Measurements from ENCODE around the gene CNN2.
A peak's percentile ranks its signal among the peaks of the same experiment; 100 is the strongest.

Gene CNN2

DNA sequence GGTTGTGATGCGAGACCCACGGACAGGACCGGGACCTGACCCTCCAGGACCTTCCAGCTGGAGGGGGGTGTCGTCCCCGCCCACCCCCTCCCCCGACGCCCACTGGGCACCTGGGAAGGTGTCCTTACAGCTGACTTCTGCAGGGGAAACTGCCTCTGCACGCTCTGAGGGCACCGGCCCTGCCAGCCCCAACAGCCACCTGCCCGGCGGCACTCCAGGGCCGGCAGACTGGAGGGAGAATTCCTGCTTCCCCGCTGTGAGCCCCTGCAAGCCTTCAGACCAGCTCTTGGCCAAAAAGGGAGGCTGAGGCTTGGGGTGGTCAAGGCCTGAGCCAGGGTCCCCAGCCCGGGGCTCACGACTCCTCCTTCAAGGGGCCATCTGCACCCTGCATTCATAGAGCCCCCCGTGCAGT lies 1.2 kb downstream of the CNN2 start:
- peak in 1 of 4 experiments; percentile 36 for DNase-seq

DNA sequence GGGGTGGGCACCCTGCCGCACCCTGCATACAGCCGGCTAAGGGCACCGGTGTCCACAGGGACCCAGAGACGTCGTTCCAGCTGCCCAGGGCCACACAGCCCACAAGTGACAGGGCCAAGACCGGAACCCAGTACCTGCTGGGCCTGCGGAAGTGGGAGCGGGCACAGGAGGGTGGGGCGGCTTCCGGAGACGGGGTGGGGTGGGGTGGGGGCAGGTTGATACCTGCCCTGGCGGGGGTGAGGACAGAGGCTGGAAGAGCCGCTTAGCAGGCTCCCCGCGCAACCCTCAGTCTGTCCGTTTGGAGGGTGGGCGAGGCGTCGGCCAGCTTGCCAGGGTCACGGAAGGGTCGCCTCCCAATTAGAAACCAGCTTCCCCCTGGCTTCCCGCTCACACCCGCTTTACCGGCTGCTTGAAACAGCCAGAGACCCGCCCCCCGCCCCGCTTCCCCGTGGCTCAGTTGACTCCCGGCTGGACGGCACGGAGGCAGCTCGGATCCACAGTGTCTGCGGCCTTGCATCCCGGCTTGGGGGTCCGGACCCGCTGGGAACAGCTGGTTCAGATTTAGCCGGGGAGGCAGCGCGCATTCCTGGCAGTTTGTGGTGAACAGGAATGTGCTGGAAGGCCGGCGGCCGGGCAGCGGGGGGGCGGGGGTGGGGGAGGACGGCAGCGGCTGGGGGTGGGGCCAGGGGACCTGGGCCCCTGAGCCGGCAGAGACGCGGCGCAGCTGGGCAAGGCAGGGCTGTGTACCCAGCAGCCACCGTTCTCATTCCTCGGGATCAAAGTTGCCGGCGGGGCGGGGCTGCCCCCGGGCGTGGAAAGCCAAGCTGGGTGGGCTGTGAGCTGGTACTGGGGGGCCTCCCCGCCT lies 1.9 kb downstream of the CNN2 start:
- peak; percentile 30 to 70 (median 52) for DNase-seq

GRCh38 chr19:1032264-1032867 lies 6.0 kb downstream of the CNN2 start:
- DNase-seq: no peak

GRCh38 chr19:1035998-1036621 lies 9.7 kb downstream of the CNN2 start:
- DNase-seq: no peak

GRCh38 chr19:1037621-1038064 lies 11.2 kb downstream of the CNN2 start:
- DNase-seq: peak in 2 of 4 experiments; percentile 18 to 26

GRCh38 chr19:1038978-1039645 lies 12.7 kb downstream of the CNN2 start:
- no peak for DNase-seq

GRCh38 chr19:1039646-1040475 lies 13.5 kb downstream of the CNN2 start, which contains the start of gene ABCA7:
TSS of gene ABCA7 (plus strand) at chr19:1040107. CDS start at chr19:1041362, 1,255 bp downstream.
- DNase-seq: peak; percentile 97 to 99 (median 98)

- peak; percentile 88 to 94 (median 91) for DNase-seq
Observed at GRCh38 chr19:1040476-1041271, 14.3 kb downstream of the CNN2 start.

DNA sequence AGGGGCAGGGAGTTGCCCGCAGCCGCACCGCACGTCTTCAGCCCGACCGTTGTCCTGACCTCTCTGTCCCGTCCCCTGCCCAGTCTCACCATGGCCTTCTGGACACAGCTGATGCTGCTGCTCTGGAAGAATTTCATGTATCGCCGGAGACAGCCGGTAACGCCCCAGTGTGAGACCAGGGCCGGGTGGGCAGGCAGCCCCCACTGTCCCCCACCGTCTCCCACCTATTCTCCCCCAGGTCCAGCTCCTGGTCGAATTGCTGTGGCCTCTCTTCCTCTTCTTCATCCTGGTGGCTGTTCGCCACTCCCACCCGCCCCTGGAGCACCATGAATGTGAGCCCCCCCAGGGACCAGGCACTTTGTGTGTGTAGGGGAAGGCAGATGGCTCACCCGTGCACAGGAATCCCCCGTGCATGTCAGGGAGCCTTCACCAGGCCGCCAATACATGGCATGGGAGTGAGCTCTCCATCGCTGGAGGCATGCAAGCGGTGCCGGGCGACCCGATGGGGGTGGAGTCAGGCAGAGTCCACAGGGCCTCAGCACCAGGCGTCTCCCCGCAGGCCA lies 14.9 kb downstream of the CNN2 start:
- no peak for DNase-seq

DNA sequence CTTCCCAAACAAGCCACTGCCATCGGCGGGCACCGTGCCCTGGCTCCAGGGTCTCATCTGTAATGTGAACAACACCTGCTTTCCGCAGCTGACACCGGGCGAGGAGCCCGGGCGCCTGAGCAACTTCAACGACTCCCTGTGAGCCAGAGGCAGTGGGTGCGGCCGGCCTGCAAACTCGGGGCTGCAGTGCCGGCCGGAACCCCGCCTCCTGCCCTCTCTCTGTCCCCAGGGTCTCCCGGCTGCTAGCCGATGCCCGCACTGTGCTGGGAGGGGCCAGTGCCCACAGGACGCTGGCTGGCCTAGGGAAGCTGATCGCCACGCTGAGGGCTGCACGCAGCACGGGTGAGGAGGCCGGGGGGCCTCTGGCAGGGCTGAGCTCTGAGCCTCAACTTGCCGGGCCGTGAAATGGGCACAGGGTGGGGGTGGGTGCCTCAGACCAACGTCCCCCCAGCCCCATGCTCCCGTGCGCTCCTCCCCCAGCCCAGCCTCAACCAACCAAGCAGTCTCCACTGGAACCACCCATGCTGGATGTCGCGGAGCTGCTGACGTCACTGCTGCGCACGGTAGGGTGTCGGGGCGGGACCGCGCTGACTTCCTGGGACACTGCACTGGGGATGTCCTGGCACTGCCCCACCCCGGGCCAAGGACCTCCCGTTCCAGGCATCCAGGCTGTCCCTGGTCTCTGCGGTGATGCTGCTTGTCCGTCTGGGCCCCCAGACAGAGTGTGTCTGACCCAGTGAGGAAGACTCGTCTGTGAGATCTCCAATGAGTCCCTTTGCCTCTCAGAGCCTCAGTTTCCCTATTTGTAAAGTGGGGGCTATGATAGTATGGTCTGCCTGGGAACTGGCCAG lies 15.7 kb downstream of the CNN2 start:
- DNase-seq: no peak

DNA sequence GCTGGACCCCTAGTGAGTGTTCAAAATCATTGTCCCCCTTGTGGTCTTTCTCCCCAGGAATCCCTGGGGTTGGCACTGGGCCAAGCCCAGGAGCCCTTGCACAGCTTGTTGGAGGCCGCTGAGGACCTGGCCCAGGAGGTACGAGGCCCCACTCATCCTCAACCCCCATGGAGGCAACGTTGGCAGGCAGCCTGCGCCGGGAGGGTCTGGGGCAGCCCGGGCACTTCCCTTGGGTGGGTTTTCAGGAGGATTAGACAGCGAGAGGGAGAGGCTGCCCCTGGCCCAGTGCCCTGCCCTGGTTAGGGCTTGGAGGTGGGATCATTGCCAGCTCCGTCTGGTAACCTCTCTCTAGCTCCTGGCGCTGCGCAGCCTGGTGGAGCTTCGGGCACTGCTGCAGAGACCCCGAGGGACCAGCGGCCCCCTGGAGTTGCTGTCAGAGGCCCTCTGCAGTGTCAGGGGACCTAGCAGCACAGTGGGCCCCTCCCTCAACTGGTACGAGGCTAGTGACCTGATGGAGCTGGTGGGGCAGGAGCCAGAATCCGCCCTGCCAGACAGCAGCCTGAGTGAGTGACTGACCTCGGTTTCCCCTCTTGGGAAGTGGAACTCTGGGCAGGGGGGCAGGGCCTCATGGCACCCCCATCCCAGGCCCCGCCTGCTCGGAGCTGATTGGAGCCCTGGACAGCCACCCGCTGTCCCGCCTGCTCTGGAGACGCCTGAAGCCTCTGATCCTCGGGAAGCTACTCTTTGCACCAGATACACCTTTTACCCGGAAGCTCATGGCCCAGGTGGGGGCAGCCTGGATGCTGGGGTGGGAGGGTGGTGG lies 16.5 kb downstream of the CNN2 start:
- no peak for DNase-seq

- DNase-seq: peak in 2 of 4 experiments; percentile 45 to 52
Observed at GRCh38 chr19:1045247-1045603, 18.8 kb downstream of the CNN2 start.

DNA sequence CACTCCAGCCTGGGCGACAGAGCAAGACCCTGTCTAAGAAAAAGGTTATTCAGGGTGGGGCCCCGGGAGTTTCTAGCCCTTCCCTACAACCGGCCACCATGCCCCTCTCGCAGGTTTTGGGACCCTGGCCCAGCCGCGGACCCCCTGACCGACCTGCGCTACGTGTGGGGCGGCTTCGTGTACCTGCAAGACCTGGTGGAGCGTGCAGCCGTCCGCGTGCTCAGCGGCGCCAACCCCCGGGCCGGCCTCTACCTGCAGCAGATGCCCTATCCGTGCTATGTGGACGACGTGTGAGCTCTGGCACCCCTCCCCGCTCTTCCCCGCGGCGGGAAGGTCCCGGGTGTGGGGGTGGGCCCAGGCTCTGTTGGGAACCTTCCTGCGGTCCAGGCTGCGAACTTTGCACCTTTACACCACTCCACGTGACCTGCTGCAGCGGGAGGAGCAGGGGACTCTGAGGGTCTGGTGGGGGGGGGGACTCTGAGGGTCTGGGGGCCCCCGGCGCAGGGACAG lies 19.8 kb downstream of the CNN2 start:
- no peak for DNase-seq

- DNase-seq: no peak
Observed at GRCh38 chr19:1046836-1047695, 20.7 kb downstream of the CNN2 start.

DNA sequence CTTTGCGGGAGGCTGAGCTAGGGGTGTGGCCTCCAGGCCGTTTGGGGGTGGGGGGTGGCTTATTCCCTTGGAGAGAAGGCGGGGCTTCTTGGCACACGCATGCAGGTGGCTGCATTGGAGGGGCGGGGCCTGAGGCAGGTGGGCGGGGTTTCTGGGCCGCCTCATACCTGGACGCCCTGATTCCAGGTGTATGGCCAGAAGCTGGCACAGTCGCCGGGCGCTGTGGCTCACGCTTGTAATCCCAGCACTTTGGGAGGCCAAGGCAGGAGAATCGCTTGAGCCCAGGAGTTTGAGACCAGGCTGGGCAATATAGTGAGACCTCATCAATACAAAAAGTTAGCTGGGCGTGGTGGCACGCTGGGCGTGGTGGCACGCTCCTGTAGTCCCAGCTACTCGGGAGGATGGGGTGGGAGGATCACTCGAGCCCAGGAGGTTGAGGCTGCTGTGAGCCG lies 21.3 kb downstream of the CNN2 start:
- DNase-seq: no peak

- no peak for DNase-seq
Observed at GRCh38 chr19:1049106-1049505, 22.7 kb downstream of the CNN2 start.

- DNase-seq: no peak
Observed at GRCh38 chr19:1049800-1050199, 23.4 kb downstream of the CNN2 start.

Measured in suppressor macrophage (primary cell).